Lower leg skin (tissue), 4 donors: ENCODE data around the gene TUBB8B. TPM values are rescaled to one million over a fixed set of nuclear protein-coding genes. Genes with fewer than 3 reads are reported as not detected.
"Not testable (repeated sequence)": the region's sequence is repeated elsewhere in the genome, so short reads cannot be mapped to it uniquely, and the experiment has no call there.

Experiments
- DNase-seq, 2 donors: peaks; one replicate each; pipeline ENCODE4 v3.0.0-alpha.2; 2019; ENCODE audit warnings: low spot score in 2 of 2
- H3K4me3 ChIP-seq: fragments of 200-600 bp; sonication (generic); 2 replicates; pipeline ENCODE4 v1.5.1; 2017; ENCODE audit warnings: mild to moderate bottlenecking, low read depth; ENCODE audit not compliant: poor library complexity, severe bottlenecking
- WGBS, 2 donors: methylation state at CpG; one replicate each; pipeline ENCODE4 v1.1.5; 2018; 5-methylcytosine and 5-hydroxymethylcytosine counted together
- intact Hi-C: fragments of 100-400 bp; cut with DNase I; formaldehyde crosslinking; loops from one replicate; pipeline ENCODE4 v1.15.0; 2023; ENCODE audit warnings: low total_unique reads
- total RNA-seq, 4 donors: library from RNA; depleted of rRNA; stranded (reverse); fragments of >200 nt; gene quantifications; one replicate each; pipeline ENCODE4 v1.1.0, GENCODE V29; 2016

The TUBB8B gene
- not detected for total RNA-seq

GRCh38 chr18:49176-49665, at the start of gene TUBB8B:
Gene TUBB8B (minus strand): TSS chr18:49615. CDS start chr18:49557, 58 bp downstream.
- DNase-seq, intact Hi-C loops, H3K4me3 ChIP-seq: not testable (repeated sequence)
- WGBS, 2 donors: 90 to 92% methylated on average over 7 of the region's 37 CpGs

DNA sequence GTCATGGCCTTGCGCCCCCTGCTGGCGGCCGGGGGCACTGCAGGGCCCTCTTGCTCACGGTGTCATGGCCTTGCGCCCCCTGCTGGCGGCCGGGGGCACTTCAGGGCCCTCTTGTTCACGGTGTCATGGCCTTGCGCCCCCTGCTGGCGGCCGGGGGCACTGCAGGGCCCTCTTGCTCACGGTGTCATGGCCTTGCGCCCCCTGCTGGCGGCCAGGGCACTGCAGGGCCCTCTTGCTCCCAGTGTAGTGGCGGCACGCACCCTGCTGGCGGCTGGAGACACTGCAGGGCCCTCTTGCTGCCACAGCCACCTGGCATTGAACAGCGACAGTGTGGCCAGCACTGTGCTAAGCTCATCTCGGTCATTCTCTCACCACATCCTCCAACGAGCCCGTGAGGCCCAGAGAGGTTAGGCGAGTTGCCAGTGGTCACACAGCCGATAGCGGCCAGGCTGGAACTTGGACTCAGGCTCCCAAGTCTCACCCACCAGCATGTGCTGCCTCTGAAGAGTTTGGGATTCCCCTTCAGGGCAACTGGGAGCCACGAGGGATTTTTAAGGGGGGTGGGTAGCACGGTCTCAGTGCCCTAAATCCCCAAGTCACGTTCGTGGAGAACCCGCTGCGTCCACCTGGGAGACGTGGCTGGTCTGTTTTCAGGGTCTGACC, 48.0 kb upstream of the TUBB8B start:
- intact Hi-C loops, DNase-seq, H3K4me3 ChIP-seq: not testable (repeated sequence)
- 83 to 86% methylated on average over 12 to 17 of the region's 31 CpGs for whole genome bisulfite sequencing, 2 donors

DNA sequence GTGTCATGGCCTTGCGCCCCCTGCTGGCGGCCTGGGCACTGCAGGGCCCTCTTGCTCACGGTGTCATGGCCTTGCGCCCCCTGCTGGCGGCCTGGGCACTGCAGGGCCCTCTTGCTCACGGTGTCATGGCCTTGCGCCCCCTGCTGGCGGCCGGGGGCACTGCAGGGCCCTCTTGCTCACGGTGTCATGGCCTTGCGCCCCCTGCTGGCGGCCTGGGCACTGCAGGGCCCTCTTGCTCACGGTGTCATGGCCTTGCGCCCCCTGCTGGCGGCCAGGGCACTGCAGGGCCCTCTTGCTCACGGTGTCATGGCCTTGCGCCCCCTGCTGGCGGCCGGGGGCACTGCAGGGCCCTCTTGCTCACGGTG, 47.3 kb upstream of the TUBB8B start:
- H3K4me3 ChIP-seq, DNase-seq, intact Hi-C loops: not testable (repeated sequence)
- WGBS, 2 donors: 79 to 80% methylated on average over 2 to 13 of the region's 20 CpGs

GRCh38 chr18:96101-96766, 46.8 kb upstream of the TUBB8B start:
- WGBS, 2 donors: 75 to 78% methylated on average over 8 to 15 of the region's 37 CpGs
- DNase-seq, H3K4me3 ChIP-seq, intact Hi-C loops: not testable (repeated sequence)

DNA sequence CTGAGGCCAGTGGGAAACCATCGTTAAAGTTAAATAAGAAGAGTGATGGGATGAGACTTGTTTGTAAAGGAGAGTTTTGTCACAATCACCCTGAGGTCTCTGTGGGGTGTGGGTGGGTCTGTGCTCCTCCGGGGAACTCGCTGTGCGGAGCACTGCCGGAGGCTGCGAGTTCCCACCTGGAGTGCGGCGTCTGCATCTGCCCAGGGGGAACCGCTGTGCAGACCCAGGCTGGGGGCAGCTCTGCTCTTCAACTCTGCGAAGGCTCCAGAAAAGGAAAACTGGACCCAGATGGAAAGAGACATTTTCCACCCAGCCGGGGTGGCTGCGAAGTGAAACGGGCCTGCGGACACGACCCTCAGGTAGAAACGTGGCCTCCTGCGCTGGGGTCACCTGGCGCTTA, 46.2 kb upstream of the TUBB8B start:
- intact Hi-C loops, H3K4me3 ChIP-seq, DNase-seq: not testable (repeated sequence)
- 90% methylated on average over 5 to 16 of the region's 18 CpGs for WGBS, 2 donors

- H3K4me3 ChIP-seq, intact Hi-C loops: not testable (repeated sequence)
- peak in 1 of 2 donors; percentile 64 for DNase-seq
- WGBS, 2 donors: 74 to 76% methylated on average over 6 of the region's 6 CpGs
These were observed 44.5 kb upstream of the TUBB8B start for GRCh38 chr18:93897-94408.

DNA sequence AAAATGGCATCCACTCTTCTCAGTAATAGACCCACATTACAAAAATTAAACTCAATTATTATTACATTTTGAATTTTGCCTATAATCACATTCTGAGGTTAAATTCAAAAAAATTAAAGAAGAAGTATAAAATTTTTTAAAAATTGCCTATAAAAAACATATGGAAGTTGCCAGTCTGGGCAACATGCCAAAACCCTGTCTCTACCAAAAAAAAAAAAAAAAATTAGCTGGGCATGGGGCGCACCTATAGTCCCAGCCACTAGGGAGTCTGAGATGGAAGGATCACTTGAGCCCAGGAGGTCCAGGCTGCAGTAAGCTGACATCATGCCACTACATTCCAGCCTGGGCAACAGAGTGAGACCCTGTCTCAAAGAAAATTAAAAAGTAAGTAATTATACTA, 42.1 kb upstream of the TUBB8B start:
- intact Hi-C loops, H3K4me3 ChIP-seq: not testable (repeated sequence)
- 74 to 75% methylated on average over 1 of the region's 1 CpG for WGBS, 2 donors
- peak in 1 of 2 donors; percentile 5 for DNase-seq

GRCh38 chr18:90396-91193, 41.2 kb upstream of the TUBB8B start:
- WGBS, 2 donors: 69 to 86% methylated on average over 16 to 17 of the region's 17 CpGs
- intact Hi-C loops, H3K4me3 ChIP-seq: not testable (repeated sequence)
- peak in 1 of 2 donors; percentile 42 for DNase-seq

- intact Hi-C loops, H3K4me3 ChIP-seq: not testable (repeated sequence)
- 90 to 94% methylated on average over 3 to 5 of the region's 6 CpGs for WGBS, 2 donors
- peak in 1 of 2 donors; percentile 26 for DNase-seq
These were observed 39.7 kb upstream of the TUBB8B start for GRCh38 chr18:89124-89523.

- H3K4me3 ChIP-seq, intact Hi-C loops: not testable (repeated sequence)
- WGBS, 2 donors: 84 to 88% methylated on average over 7 to 11 of the region's 12 CpGs
- peak in 1 of 2 donors; percentile 64 for DNase-seq
These were observed 35.4 kb upstream of the TUBB8B start for GRCh38 chr18:84801-85200.

DNA sequence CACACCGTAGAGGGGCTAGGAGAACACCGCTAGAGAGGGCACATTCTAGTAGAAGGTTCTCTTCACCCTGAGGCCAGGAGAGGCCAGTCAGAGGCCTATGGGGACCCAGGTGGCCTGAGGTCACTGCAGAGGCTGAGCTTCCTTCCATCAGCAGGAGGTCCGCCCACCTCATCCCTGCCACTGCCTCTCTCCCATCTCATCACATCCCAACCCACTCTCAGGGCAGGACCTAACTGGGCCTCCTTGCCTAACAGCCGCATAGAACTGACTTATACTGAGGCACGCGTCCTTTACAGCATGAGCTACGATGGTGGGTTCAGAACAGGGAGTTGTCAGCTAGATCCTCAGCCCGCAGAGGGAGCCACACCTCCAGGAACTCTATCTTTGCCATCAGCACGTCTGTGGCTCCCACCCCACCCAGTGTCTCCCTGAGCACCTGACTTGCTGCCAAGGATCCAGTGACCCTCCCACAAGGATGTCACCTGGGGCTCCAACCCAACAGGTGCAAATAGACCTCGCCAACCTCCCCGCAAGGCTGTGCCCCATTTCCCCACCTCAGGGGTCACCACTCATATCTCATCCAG, 33.3 kb upstream of the TUBB8B start:
- intact Hi-C loops, H3K4me3 ChIP-seq: not testable (repeated sequence)
- peak in 1 of 2 donors; percentile 60 for DNase-seq
- 68 to 73% methylated on average over 9 to 11 of the region's 11 CpGs for WGBS, 2 donors

GRCh38 chr18:80881-81280, 31.5 kb upstream of the TUBB8B start:
- H3K4me3 ChIP-seq, intact Hi-C loops, DNase-seq: not testable (repeated sequence)
- WGBS, 2 donors: 62 to 65% methylated on average over 2 of the region's 2 CpGs

DNA sequence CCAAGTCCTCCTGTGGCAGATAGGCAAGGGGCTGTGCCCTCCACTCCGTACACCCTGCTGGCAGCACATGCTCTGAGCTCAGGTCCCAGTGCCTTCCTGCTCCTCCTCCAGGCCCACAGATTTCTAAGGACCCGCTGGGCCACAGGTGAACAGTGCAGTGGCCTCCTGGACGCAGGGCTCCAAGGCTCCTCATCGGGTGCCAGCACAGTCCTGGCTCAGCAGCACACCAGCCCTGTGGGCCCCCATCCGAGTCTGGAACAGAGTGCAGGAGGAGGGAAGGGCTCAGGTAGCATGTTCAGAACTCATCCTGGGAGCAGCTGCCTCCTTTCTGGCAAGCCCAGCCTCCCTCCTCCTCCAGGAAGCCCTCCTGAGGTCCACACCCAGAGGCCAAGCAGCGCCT, 30.8 kb upstream of the TUBB8B start:
- 63 to 73% methylated on average over 2 to 5 of the region's 6 CpGs for WGBS, 2 donors
- DNase-seq: not testable (repeated sequence)

DNA sequence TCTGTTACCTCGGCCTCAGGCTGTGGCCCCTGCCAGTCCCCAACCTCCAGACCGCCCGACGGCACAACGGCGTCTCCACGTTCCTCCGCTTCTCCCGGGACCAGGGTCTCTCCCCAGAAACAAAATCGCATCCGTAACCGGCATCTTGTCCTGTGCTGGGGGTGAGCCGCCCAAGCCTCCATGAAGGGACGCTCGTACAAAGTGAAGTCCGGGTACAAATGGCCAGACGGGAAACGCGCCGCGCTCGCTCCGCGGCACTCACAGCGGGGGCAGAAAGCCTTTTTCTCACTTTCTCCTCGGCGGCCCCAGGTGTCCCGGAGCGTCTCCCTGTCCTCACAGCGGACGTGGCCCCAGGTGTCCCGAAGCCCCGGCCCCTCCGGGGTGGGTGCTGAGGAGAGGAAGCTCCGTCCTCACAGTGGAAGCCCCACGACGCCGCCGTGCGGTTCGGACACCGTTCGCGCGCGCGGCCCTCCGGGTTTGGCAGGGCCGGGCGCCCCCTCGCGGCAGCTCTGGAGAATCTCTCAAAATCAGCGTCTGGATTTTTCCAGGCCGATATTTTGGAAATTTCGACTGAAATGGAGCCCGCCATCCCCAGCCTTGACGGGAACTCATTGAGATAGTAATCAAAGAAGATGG, 26.2 kb upstream of the TUBB8B start:
- DNase-seq, intact Hi-C loops, H3K4me3 ChIP-seq: not testable (repeated sequence)
- WGBS, 2 donors: 62 to 72% methylated on average over 57 of the region's 57 CpGs

More for the DNA sequence above, 30.8 kb upstream of the TUBB8B start:
- H3K4me3 ChIP-seq, intact Hi-C loops: not testable (repeated sequence)
